LNCAP (cell line): ENCODE measurements around the gene KRTAP3-2.
A peak's percentile ranks its signal among the peaks of the same experiment; 100 is the strongest.

Experiments used
- CTCF ChIP-seq: fragments of 450-650 bp; IDR thresholded peaks from 2 replicates; pipeline ENCODE4 v1.5.1; 2017; ENCODE audit warnings: mild to moderate bottlenecking

The KRTAP3-2 gene

GRCh38 chr17:40980117-40980516, 19.6 kb downstream of the KRTAP3-2 start:
- no peak for TF ChIP-seq CTCF

GRCh38 chr17:40978575-40979151, 21.0 kb downstream of the KRTAP3-2 start:
- no peak for TF ChIP-seq CTCF

- no peak for TF ChIP-seq CTCF
These were observed 24.2 kb downstream of the KRTAP3-2 start for GRCh38 chr17:40975516-40975915.

- TF ChIP-seq CTCF: no peak
These were observed 25.3 kb downstream of the KRTAP3-2 start for GRCh38 chr17:40974366-40974765.

DNA sequence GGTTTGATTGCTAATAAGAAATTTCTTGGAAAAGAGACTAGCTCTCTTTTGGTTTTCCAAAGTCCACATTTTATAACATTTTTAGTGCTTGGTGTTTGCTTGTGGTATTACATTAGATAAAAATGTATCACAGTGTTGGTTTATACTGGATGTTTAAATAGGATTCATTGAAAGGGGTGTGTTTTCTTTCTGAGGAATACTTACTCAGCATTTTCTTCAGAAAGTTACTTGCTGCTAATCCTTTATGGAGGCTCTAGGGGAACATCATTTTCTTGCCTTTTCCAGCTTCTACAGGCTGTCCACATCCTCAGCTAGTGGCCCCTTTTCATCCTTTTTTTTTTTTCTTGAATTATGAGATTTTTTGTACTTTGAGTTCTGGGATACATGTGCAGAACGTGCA, 32.1 kb downstream of the KRTAP3-2 start:
- no peak for TF ChIP-seq CTCF

- no peak for TF ChIP-seq CTCF
These were observed 32.9 kb downstream of the KRTAP3-2 start, which contains the start of gene KRT39 for GRCh38 chr17:40966848-40967247. TSS of gene KRT39 (minus strand) at chr17:40966948. CDS start at chr17:40966856, 92 bp downstream.

DNA sequence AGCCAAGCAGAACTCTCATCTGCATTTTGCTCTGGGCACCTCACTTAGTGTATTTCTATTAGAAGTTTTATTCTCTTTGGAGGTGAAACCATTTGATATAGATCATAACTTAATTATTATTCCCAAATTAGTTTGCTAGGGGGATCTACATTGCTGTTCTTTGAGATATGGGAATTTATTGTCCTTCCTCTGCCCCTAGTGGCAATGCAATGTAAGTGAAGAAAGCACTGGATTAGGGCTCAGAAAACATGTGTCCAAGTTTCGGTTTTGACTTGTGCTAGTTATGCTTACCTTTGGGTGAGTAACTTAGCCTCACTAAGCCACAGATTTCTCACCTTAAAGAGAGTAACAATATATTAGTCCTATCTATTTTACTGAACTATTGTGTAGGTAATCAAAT, 35.9 kb downstream of the KRTAP3-2 start:
- TF ChIP-seq CTCF: peak; percentile 75

GRCh38 chr17:40962059-40962561, 37.6 kb downstream of the KRTAP3-2 start:
- TF ChIP-seq CTCF: no peak
